Testis (tissue), 3 donors: ENCODE data around the gene SELENOI. TPM values are rescaled to one million over a fixed set of nuclear protein-coding genes. Genes with fewer than 3 reads are reported as not detected.

ENCODE experiments used
- DNase-seq: peaks from one replicate; pipeline ENCODE4 v3.0.0-alpha.2; 2019
- H3K27ac ChIP-seq, 2 donors: fragments of 200-600 bp; sonication (generic); one replicate each; pipeline ENCODE4 v1.5.1; 2019
- H3K27me3 ChIP-seq: fragments of 200-600 bp; sonication (generic); one replicate; pipeline ENCODE4 v1.5.1; 2019
- H3K36me3 ChIP-seq: fragments of 200-600 bp; sonication (generic); one replicate; pipeline ENCODE4 v1.5.1; 2017; ENCODE audit warnings: low read depth; ENCODE audit errors: missing control alignments
- H3K4me1 ChIP-seq: fragments of 200-600 bp; sonication (generic); one replicate; pipeline ENCODE4 v1.5.1; 2019
- H3K4me3 ChIP-seq, 2 donors: fragments of 200-600 bp; sonication (generic); one replicate each; pipeline ENCODE4 v1.5.1; 2017 to 2019
- H3K9me3 ChIP-seq: fragments of 200-600 bp; sonication (generic); one replicate; pipeline ENCODE4 v1.5.1; 2017
- POLR2A ChIP-seq: fragments of 450-650 bp; IDR thresholded peaks from one replicate; pipeline ENCODE4 v1.6.1; 2017; ENCODE audit warnings: antibody characterized with exemption, mild to moderate bottlenecking, moderate library complexity
- WGBS, 2 donors: methylation state at CpG; one replicate each; pipeline ENCODE4 v1.1.5; 2018; 5-methylcytosine and 5-hydroxymethylcytosine counted together
- intact Hi-C: fragments of 100-400 bp; cut with DNase I; formaldehyde crosslinking; loops from one replicate; pipeline ENCODE4 v1.15.1; 2023; ENCODE audit warnings: low total_unique reads
- polyA plus RNA-seq: library from polyadenylated mRNA; stranded (reverse); fragments of 350-450 nt; fragmentation: Illumina TruSeq; extraction: RNeasy Lipid Tissue Mini Kit (QIAGEN cat#74804); gene quantifications from one replicate; pipeline ENCODE4 v1.2.3, GENCODE V29; 2014; ENCODE audit warnings: low read depth, low replicate concordance; ENCODE audit not compliant: insufficient read depth
- total RNA-seq, 2 donors: library from RNA; depleted of rRNA; stranded (reverse); fragments of >200 nt; gene quantifications; one replicate each; pipeline ENCODE4 v1.2.3, GENCODE V29; 2016
- TF ChIP-seq, protein P1 (sequence below), 3 experiments: fragments of 450-650 bp in 2 of 3; fragments of 200-600 bp in 1 of 3; sonication (generic) in 1 of 3; IDR thresholded peaks; one replicate each; pipeline ENCODE4 v1.5.1; 2016 to 2019; ENCODE audit warnings: antibody characterized with exemption in 3 of 3, mild to moderate bottlenecking in 2 of 3, moderate library complexity in 1 of 3

Gene SELENOI
- total and polyA plus RNA-seq, 3 donors from 2014 or later: 8.7 to 26.7 (median 23.8) TPM

DNA sequence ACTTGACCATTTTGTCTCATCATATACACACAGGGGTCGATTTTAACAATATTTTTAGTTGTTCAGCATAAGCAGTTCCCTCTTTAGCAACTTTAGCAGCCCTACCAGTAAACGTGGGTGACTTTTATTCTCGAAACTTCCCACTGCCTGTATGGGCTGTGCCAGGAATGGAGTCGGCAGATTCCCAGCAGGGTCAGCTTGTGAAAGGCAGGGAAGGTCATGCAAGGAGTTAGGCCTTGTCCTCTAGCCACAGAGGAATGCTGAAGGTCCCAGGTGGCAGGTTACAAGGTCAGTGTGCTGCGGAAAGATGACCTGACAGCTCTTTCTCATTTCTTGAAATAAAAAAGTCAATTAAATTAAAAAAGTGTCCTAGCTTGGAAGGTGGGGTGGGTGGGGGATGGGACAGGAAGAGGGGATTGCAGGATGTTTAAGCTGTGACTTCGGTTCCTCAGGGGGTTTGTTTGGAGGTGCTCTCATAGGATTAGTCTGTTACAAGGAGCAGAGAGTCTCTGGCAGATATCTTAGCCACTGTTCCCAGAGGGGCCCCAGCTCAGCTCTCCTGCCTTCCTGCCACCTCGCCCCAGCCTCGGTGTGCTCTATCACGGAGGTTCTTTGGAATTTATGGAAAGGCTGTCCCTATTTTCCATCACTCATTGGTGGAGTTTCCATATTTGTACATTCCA, 77.1 kb downstream of the SELENOI start:
- TF ChIP-seq, protein P1, sequence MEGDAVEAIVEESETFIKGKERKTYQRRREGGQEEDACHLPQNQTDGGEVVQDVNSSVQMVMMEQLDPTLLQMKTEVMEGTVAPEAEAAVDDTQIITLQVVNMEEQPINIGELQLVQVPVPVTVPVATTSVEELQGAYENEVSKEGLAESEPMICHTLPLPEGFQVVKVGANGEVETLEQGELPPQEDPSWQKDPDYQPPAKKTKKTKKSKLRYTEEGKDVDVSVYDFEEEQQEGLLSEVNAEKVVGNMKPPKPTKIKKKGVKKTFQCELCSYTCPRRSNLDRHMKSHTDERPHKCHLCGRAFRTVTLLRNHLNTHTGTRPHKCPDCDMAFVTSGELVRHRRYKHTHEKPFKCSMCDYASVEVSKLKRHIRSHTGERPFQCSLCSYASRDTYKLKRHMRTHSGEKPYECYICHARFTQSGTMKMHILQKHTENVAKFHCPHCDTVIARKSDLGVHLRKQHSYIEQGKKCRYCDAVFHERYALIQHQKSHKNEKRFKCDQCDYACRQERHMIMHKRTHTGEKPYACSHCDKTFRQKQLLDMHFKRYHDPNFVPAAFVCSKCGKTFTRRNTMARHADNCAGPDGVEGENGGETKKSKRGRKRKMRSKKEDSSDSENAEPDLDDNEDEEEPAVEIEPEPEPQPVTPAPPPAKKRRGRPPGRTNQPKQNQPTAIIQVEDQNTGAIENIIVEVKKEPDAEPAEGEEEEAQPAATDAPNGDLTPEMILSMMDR (IDR thresholded peaks at IDR 0.05): no peak
- no peak for TF ChIP-seq POLR2A
- H3K9me3 ChIP-seq: no peaks in the 10 kb centered on the region
- H3K27me3 ChIP-seq: no peaks in the 10 kb centered on the region
- H3K4me3 ChIP-seq: no peak overlapping the region
- H3K27ac ChIP-seq: no peak overlapping the region
- H3K36me3 ChIP-seq: no peaks in the 10 kb centered on the region
- WGBS, 2 donors: 45 to 53% methylated on average over 9 of the region's 9 CpGs
- intact Hi-C loops: no loop called here
- DNase-seq: no peak
- no peaks in the 10 kb centered on the region for H3K4me1 ChIP-seq

DNA sequence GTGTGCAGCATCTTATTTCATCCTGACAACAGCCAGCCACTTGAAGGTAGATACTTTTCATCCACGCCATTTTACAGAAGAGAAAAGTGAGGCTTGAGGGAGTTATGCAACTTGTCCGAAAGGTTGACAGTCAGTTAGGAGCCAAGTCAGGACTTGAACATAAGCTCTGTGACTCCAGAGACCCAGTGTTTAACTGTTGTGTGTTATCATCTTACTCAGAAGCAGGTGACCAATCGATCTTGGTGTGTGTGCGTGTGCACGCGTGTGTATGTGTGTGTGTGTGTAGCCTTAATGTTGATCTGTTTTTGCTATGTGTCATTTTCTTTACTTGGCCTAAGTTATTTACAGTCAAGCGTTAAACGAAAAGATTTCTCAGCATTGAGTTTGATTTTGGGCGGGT, 77.8 kb downstream of the SELENOI start:
- intact Hi-C loops: no loop called here
- no peak for DNase-seq
- 81 to 85% methylated on average over 9 of the region's 9 CpGs for WGBS, 2 donors

DNA sequence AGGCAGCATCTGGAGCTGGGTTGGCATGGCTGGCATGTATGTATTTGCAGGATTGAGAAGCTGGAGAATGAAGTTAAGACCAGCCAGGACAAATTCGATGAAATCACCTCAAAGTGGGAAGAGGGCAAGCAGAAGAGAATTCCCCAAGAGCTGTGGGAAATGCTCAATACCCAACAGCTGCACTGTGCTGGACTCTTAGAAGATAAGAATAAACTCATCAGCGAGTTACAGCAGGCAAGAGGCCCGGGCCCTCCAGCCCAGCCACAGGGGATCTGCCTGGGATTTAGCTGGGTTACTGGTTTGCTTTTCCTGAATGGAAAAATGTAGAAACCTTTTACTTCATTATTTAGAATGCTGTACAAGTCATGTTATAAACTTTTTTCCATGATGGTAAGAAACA, 78.3 kb downstream of the SELENOI start:
- H3K4me3 ChIP-seq: no peak overlapping the region
- TF ChIP-seq, protein P1 (IDR thresholded peaks at IDR 0.05): no peak
- TF ChIP-seq POLR2A: no peak
- no peaks in the 10 kb centered on the region for H3K4me1 ChIP-seq
- no peaks in the 10 kb centered on the region for H3K36me3 ChIP-seq
- intact Hi-C loops: no loop called here
- 56 to 76% methylated on average over 3 of the region's 3 CpGs for WGBS, 2 donors
- H3K9me3 ChIP-seq: no peaks in the 10 kb centered on the region
- H3K27me3 ChIP-seq: no peaks in the 10 kb centered on the region
- H3K27ac ChIP-seq: no peak overlapping the region
- DNase-seq: no peak

More for the DNA sequence above, 77.8 kb downstream of the SELENOI start:
- Histone ChIP-seq H3K36me3 (no peaks in the 10 kb centered on the region), H3K9me3 (no peaks in the 10 kb centered on the region), H3K4me3 (no peak overlapping the region), H3K27ac (no peak overlapping the region), H3K4me1 (no peaks in the 10 kb centered on the region), H3K27me3 (no peaks in the 10 kb centered on the region)
- TF ChIP-seq POLR2A: no peak
- TF ChIP-seq, protein P1 (IDR thresholded peaks at IDR 0.05): no peak

DNA sequence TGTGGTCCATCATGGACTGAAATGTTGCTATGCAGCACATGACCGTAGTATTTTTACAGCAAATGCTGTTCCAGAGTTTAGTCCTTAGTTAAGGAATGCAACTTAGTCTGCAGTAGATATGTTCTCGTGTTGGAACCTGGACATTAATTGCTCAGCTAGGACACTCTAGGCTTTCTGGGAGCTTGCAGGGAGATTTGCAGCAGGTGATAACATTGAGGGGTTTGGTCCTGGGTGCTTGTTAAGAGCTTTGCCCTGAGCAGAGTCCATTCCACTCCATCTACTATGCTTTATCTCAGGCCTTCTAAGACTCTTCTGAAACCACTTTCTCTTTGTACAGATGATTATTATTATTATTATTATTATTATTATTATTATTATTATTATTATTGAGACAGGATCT, 82.9 kb downstream of the SELENOI start:
- H3K27ac ChIP-seq: no peak overlapping the region
- H3K4me3 ChIP-seq: no peak overlapping the region
- H3K9me3 ChIP-seq: no peaks in the 10 kb centered on the region
- whole genome bisulfite sequencing, 2 donors: 84 to 90% methylated on average over 2 of the region's 2 CpGs
- no peak for TF ChIP-seq POLR2A
- TF ChIP-seq, protein P1 (IDR thresholded peaks at IDR 0.05): no peak
- no peaks in the 10 kb centered on the region for H3K27me3 ChIP-seq
- H3K4me1 ChIP-seq: peaks cover 3% of the 10 kb centered on the region
- no peak for DNase-seq
- intact Hi-C loops: no loop called here
- no peaks in the 10 kb centered on the region for H3K36me3 ChIP-seq
